Naive thymus-derived CD8-positive, alpha-beta T cell (primary cell): ENCODE measurements around the gene PDZD2. TPM values are rescaled to one million over a fixed set of nuclear protein-coding genes. Genes with fewer than 3 reads are reported as not detected.

Experiments
- ATAC-seq, 2 donors: fragments of 150-1000 bp; cut with Tn5 transposase in 1 of 2; sonication (Bioruptor Pico), chemical (Tn5 transposase) in 1 of 2; 1 replicate in 1 of 2; 2 replicates in 1 of 2; pipeline ENCODE4 v1.10.0; 2021; ENCODE audit warnings: mild to moderate bottlenecking in 2 of 2, moderate library complexity in 2 of 2
- POLR2A ChIA-PET: fragments of 350-600 bp; sonication (Branson Sonifier 250); formaldehyde crosslinking; loops from one replicate; lab custom pipeline; 2021; ENCODE audit warnings: antibody characterized with exemption; lab: Charles Lee
- DNase-seq, 10 donors: peaks; one replicate each; pipeline versions ENCODE4 v3.0.0 to v3.0.0-alpha.2; 2020 to 2022
- H3K27ac Mint-ChIP-seq, 10 donors: one replicate each; pipeline ENCODE4 v1.8.0; 2020 to 2022; ENCODE audit warnings: mild to moderate bottlenecking in 10 of 10, mixed read lengths in 10 of 10, moderate library complexity in 4 of 10, inconsistent platforms in 1 of 10
- H3K27me3 Mint-ChIP-seq, 5 donors: one replicate each; pipeline ENCODE4 v1.8.0; 2021 to 2022; ENCODE audit warnings: mixed read lengths in 5 of 5
- H3K36me3 Mint-ChIP-seq, 3 donors: one replicate each; pipeline ENCODE4 v1.8.0; 2020 to 2022; ENCODE audit warnings: mixed read lengths in 3 of 3, mild to moderate bottlenecking in 2 of 3, inconsistent platforms in 1 of 3
- H3K4me1 Mint-ChIP-seq, 4 donors: one replicate each; pipeline ENCODE4 v1.8.0; 2021 to 2022; ENCODE audit warnings: mixed read lengths in 4 of 4
- H3K4me3 Mint-ChIP-seq, 10 donors: one replicate each; pipeline ENCODE4 v1.8.0; 2020 to 2022; ENCODE audit warnings: mild to moderate bottlenecking in 10 of 10, mixed read lengths in 10 of 10, moderate library complexity in 6 of 10, inconsistent platforms in 1 of 10
- H3K9me3 Mint-ChIP-seq, 9 donors: one replicate each; pipeline ENCODE4 v1.8.0; 2020 to 2022; ENCODE audit warnings: mixed read lengths in 9 of 9, mild to moderate bottlenecking in 3 of 9, inconsistent platforms in 1 of 9, moderate library complexity in 1 of 9
- polyA plus RNA-seq, 3 donors: library from polyadenylated mRNA; unstranded; fragments of 300-500 nt; fragmentation: Illumina TruSeq; gene quantifications; one replicate each; pipeline ENCODE4 v1.2.3, GENCODE V29; 2021
- total RNA-seq, 8 experiments: library from RNA in 2 of 8; stranded (reverse) in 2 of 8; gene quantifications; one replicate each; pipeline ENCODE4 v1.2.3 and lab custom pipeline; 2021 to 2026

PDZD2 gene
- total and polyA plus RNA-seq, 5 experiments from 2014 or later = 0.73 to 1.7 (median 1.3) TPM; not detected in 1

DNA sequence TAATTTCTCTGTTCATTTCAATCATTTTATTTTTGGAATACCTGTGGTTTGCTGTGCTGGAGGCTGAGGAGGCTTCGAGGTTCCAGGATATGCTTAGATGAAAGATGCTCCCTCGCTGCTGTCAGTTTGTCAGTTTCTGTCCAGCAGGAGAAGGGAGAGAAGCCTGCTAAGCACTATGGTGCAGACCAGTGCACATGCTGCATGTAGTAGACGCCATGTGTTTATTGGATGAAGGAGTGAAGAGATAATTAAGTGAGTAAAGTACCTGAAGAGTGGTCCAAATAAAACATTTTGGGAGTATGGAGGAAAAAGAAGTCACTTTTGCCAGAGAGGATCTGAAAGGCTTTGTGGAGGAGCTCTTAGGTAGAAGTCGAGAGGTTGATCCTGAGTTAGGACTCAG is 2.1 kb downstream of the PDZD2 start:
- H3K4me3 Mint-ChIP-seq = no peak overlapping the region
- H3K27me3 Mint-ChIP-seq = peaks cover 6 to 27% (median 17%) of the 10 kb centered on the region in 5 donors
- POLR2A ChIA-PET = no interaction called here
- H3K27ac Mint-ChIP-seq = no peak overlapping the region
- no peaks in the 10 kb centered on the region for H3K36me3 Mint-ChIP-seq
- no peaks in the 10 kb centered on the region for H3K9me3 Mint-ChIP-seq
- ATAC-seq (no peak), DNase-seq (no peak)
- peaks cover 4 to 16% (median 14%) of the 10 kb centered on the region in 4 donors for H3K4me1 Mint-ChIP-seq

DNA sequence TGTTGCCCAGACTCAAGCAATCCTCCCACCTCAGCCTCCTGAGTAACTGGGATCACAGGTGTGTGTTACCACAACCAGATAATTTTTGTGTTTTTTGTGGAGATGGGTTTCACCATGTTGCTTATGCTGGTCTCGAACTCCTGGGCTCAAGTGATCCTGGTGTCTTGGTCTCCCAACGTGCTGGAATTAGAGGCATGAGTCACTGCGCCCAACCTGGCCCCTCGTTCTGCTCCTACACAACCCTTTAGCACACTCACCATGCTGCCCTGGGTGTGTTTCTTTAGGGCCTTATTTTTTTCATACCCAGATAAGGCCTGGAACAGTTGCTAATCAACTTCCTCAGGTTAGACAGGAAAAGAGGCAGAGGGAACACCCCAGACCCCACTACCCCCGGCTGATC is 2.6 kb downstream of the PDZD2 start:
- peaks cover 4 to 22% (median 17%) of the 10 kb centered on the region in 5 donors for H3K27me3 Mint-ChIP-seq
- peaks cover 4 to 16% (median 14%) of the 10 kb centered on the region in 4 donors for H3K4me1 Mint-ChIP-seq
- no peak overlapping the region for H3K27ac Mint-ChIP-seq
- no peaks in the 10 kb centered on the region for H3K9me3 Mint-ChIP-seq
- H3K36me3 Mint-ChIP-seq = no peaks in the 10 kb centered on the region
- DNase-seq (no peak), ATAC-seq (no peak)
- no peak overlapping the region for H3K4me3 Mint-ChIP-seq
- POLR2A ChIA-PET = no interaction called here

DNA sequence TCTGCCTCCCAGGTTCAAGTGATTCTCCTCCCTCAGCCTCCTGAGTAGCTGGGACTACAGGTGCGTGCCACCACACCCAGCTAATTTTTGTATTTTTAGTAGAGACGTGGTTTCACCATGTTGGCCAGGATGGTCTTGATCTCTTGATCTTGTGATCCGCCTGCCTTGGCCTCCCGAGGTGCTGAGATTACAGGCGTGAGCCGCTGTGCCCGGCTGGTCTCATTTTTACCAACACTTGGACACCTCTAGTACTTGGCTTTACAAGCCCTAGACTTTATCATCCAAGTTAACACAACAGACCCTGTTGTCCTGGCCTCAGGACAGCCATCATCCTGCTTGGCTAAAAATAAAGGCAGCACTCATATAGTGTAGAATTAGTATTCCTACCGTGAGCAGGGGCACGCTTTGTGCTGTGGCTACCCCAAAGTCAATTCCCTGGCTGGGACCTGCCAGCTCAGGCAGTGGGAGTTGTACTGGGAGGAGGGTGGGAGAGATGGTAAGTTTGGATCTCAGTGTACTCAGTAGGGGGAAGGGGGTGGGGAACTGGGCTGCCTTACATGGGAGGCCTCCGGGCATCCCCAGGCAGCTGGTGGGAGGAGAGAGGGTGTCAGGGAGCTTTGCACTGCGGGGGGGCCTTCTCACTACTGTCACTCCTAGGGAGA is 6.6 kb downstream of the PDZD2 start:
- ATAC-seq (no peak), DNase-seq (no peak)
- Mint-ChIP-seq H3K27me3 (peaks cover 2 to 11% (median 6%) of the 10 kb centered on the region in 5 donors), H3K4me1 (no peaks in the 10 kb centered on the region), H3K27ac (no peak overlapping the region), H3K9me3 (no peaks in the 10 kb centered on the region), H3K36me3 (no peaks in the 10 kb centered on the region), H3K4me3 (no peak overlapping the region)
- POLR2A ChIA-PET = no interaction called here

DNA sequence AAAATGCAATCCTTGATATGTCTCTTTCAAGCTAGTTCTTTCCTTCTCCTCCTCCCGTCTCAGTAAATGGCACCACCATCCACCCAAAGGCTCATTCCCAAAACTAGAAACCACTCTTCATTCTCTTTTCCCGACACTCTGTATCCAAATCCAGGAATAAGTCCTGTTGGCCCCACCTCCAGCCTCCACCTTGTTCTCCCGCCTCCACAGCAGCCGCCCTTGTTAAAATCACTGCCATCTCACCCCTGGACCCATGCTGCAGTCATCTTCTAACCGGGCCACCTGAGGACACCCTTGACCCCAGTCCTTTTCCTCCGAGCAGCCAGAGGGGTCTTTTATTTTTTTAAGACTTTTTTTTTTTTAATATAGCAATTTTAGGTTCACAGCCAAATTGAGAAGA is 9.4 kb downstream of the PDZD2 start:
- no peak overlapping the region for H3K27ac Mint-ChIP-seq
- ATAC-seq (no peak), DNase-seq (no peak)
- H3K9me3 Mint-ChIP-seq = no peaks in the 10 kb centered on the region
- H3K4me1 Mint-ChIP-seq = no peaks in the 10 kb centered on the region
- H3K36me3 Mint-ChIP-seq = no peaks in the 10 kb centered on the region
- H3K4me3 Mint-ChIP-seq = no peak overlapping the region
- peaks cover 2 to 11% (median 9%) of the 10 kb centered on the region in 5 donors for H3K27me3 Mint-ChIP-seq
- POLR2A ChIA-PET = no interaction called here

DNA sequence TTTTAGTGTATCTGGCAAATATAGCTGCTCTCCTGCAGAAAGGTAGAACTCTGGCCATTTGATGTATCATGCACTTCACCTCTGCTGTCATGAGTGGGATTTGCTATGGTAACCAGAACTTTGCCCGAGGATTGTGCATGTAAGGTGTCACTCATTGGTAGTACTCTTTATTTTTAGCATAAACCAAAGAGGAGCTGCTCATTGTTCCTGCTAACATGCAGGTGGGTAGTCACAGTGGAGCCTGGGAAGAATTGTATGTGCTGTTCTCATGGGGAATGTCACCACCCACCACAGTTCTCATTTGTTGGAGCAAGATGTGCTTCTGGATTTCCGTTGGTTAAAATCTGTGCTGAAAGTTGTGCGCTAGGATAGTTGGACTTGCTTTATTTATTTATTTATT is 12.3 kb downstream of the PDZD2 start:
- Mint-ChIP-seq H3K4me3 (no peak overlapping the region), H3K27me3 (peaks cover 6 to 33% (median 17%) of the 10 kb centered on the region in 5 donors), H3K27ac (no peak overlapping the region), H3K36me3 (no peaks in the 10 kb centered on the region), H3K9me3 (no peaks in the 10 kb centered on the region), H3K4me1 (no peaks in the 10 kb centered on the region)
- POLR2A ChIA-PET = no interaction called here
- ATAC-seq (no peak), DNase-seq (no peak)

DNA sequence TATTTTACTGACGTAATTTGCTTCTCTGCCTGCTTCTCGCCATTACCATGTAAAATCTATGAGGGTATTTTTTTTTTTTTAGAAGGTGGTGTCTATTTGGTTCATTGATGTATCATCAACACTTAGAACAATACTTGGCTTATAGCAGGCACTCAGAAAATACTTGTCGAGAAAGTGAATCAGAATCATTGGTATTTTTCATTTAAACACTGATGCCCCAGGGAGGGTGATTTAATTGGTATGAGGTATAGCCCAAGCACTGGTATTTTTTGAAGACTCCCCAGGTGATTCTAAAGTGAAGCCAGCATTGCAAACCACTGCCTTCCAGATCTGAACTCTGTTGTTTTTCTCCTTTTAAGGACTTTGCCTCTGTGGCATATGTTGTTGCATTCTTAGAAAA is 16.6 kb downstream of the PDZD2 start:
- peaks cover 0 to 4% (median 0%) of the 10 kb centered on the region in 9 donors for H3K9me3 Mint-ChIP-seq
- H3K4me1 Mint-ChIP-seq = no peaks in the 10 kb centered on the region
- ATAC-seq = no peak
- no peak overlapping the region for H3K27ac Mint-ChIP-seq
- no peak for DNase-seq
- H3K36me3 Mint-ChIP-seq = no peaks in the 10 kb centered on the region
- no peak overlapping the region for H3K4me3 Mint-ChIP-seq
- peaks cover 11 to 50% (median 23%) of the 10 kb centered on the region in 5 donors for H3K27me3 Mint-ChIP-seq
- POLR2A ChIA-PET = no interaction called here

DNA sequence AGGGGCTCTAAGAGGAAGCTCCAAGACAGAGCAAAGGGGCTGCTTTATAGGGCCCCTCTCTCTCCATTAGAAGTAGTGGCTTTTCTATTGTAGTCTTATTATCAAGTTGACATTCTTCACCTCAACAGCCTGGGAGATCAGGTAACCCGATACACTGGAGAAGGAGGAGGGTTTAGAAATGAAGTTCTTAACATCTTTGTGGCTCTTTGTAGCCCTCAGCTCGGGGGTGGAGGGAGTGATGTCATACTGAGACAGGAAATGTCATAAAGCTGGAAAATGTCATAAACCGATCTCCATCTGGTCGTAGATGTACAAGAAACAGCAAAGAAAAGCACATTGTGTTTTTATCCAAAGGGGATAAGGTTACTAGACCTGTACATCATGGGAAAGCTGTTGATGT is 17.9 kb downstream of the PDZD2 start:
- ATAC-seq = no peak
- Mint-ChIP-seq H3K4me3 (no peak overlapping the region), H3K27me3 (peaks cover 11 to 50% (median 21%) of the 10 kb centered on the region in 5 donors), H3K27ac (no peak overlapping the region), H3K9me3 (peaks cover 0 to 6% (median 0%) of the 10 kb centered on the region in 9 donors), H3K36me3 (no peaks in the 10 kb centered on the region), H3K4me1 (no peaks in the 10 kb centered on the region)
- no peak for DNase-seq
- POLR2A ChIA-PET = no interaction called here

DNA sequence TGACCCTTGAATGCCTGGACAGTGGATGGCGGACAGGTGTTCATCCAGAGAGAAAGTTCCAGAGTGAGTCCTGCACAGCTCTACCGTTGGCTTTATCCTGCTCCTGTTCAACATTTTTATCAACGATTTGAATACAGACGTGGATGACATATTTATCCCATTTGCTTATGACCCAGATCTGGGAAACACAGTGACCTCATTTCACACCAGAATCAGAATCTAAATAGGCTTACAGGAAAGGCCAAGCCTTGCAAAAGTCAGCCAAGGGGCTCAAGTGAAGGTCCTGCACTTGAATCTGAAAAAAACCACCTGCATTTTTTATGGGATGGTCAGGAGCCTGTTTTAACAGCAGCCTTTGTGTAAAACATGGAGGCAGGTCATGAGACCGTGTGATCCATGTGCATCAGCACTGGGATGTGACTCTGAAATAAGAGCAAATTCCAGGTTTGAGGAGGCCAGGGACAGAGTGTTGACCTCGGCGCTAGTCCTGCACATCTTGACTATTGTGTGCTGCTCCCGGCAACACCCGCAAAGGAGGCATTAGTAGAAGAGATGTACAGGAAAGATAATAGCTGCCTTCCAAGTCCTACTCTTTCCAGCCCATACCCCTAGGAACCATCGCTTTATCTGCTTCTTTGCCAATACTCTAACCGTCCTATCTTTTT is 18.5 kb downstream of the PDZD2 start:
- Mint-ChIP-seq H3K27ac (no peak overlapping the region), H3K4me1 (no peaks in the 10 kb centered on the region), H3K4me3 (no peak overlapping the region), H3K36me3 (no peaks in the 10 kb centered on the region), H3K27me3 (peaks cover 9 to 50% (median 19%) of the 10 kb centered on the region in 5 donors), H3K9me3 (peaks cover 0 to 6% (median 0%) of the 10 kb centered on the region in 9 donors)
- DNase-seq (no peak), ATAC-seq (no peak)
- POLR2A ChIA-PET = no interaction called here

DNA sequence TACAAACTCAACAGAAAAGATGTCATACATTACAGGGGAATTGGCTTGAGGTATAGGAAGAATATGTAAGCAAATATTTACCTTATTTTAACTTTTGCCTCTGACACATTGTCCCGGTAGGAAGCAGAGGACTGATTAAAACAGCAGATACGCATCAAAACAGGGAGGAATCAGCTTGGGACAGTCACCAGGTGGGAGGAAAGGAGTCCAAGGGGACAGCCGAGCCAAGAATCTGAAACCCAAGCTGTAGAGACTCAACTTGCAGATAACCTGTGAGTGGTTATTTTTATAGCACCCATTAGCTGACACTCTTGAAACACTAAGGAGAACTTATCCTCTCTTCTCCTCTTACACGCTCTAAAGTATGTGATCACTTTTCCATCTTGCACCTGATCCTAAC is 22.3 kb downstream of the PDZD2 start:
- ATAC-seq (no peak), DNase-seq (no peak)
- peaks cover 9 to 39% (median 16%) of the 10 kb centered on the region in 5 donors for H3K27me3 Mint-ChIP-seq
- H3K36me3 Mint-ChIP-seq = no peaks in the 10 kb centered on the region
- H3K9me3 Mint-ChIP-seq = peaks cover 0 to 6% (median 0%) of the 10 kb centered on the region in 9 donors
- POLR2A ChIA-PET = no interaction called here
- no peaks in the 10 kb centered on the region for H3K4me1 Mint-ChIP-seq
- H3K4me3 Mint-ChIP-seq = no peak overlapping the region
- H3K27ac Mint-ChIP-seq = no peak overlapping the region

DNA sequence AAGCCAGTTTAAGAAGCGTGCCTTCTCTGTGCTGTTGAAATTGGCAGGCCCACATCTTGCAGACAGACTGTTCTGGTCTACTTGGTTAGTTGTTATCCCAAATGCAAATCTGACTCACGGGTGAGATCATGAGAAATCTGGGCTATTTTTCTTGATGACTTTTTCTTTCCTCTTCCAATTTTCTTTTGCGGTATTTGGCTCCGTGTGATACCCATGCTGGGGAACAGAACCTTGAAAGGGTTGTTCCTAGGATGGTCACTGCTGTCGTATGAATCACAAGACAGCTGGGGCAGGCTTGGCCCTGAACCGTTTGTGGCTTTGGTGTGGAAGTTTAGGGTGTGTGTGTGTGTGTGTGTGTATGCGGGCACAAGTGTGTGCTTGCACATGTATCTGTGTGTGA is 24.6 kb downstream of the PDZD2 start:
- DNase-seq (no peak), ATAC-seq (no peak)
- POLR2A ChIA-PET = no interaction called here
- H3K27ac Mint-ChIP-seq = no peak overlapping the region
- no peaks in the 10 kb centered on the region for H3K36me3 Mint-ChIP-seq
- peaks cover 0 to 6% (median 0%) of the 10 kb centered on the region in 9 donors for H3K9me3 Mint-ChIP-seq
- no peaks in the 10 kb centered on the region for H3K4me1 Mint-ChIP-seq
- H3K27me3 Mint-ChIP-seq = peaks cover 9 to 29% (median 13%) of the 10 kb centered on the region in 5 donors
- no peak overlapping the region for H3K4me3 Mint-ChIP-seq

DNA sequence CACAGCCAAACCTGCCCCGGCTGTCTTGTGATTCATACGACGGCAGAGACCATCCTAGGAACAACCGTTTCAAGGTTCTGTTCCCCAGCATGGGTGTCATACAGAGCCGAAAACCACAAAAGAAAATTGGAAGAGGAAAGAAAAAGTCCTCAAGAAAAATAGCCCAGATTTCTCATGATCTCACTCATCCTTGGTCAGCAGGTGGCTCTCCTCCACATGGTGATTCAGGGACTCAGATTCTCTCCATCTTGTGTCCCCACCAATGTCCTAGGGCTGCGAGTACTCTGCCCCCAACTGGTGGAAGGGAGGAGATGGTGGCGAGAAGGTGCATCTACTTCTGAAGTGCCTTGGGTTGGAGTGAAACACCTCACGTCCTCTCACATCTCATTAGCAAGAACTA is 25.6 kb downstream of the PDZD2 start:
- H3K27me3 Mint-ChIP-seq = peaks cover 2 to 20% (median 4%) of the 10 kb centered on the region in 5 donors
- no peaks in the 10 kb centered on the region for H3K36me3 Mint-ChIP-seq
- POLR2A ChIA-PET = no interaction called here
- H3K4me3 Mint-ChIP-seq = no peak overlapping the region
- H3K9me3 Mint-ChIP-seq = peaks cover 0 to 6% (median 0%) of the 10 kb centered on the region in 9 donors
- no peaks in the 10 kb centered on the region for H3K4me1 Mint-ChIP-seq
- DNase-seq = no peak
- ATAC-seq = no peak
- H3K27ac Mint-ChIP-seq = no peak overlapping the region

DNA sequence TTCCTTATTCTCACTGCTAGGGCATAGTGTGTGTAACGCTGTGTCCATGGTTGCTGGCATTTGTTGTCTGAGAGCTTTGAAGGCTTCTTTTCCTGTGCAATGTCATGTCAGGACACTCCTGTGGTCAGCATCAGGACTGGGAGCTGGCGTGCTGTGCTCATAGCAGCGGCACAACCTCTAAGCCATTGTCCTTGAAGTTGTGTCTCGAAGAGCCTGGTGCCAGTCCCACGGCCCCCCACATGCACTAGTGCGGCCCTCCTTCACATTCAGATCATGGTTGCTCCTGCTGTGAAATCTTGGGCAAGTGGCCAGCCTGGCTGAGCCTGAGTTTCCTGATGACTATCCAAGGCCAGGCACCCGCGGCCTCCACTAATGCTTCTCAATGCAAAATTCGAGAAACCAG is 32.4 kb downstream of the PDZD2 start:
- Mint-ChIP-seq H3K36me3 (peaks cover 0 to 4% (median 0%) of the 10 kb centered on the region in 3 donors), H3K9me3 (peaks cover 0 to 15% (median 6%) of the 10 kb centered on the region in 9 donors), H3K4me3 (no peak overlapping the region), H3K27me3 (peaks cover 0 to 9% (median 3%) of the 10 kb centered on the region in 5 donors), H3K27ac (no peak overlapping the region), H3K4me1 (peaks cover 0 to 1% (median 0%) of the 10 kb centered on the region in 4 donors)
- ATAC-seq (no peak), DNase-seq (no peak)
- POLR2A ChIA-PET = no interaction called here

DNA sequence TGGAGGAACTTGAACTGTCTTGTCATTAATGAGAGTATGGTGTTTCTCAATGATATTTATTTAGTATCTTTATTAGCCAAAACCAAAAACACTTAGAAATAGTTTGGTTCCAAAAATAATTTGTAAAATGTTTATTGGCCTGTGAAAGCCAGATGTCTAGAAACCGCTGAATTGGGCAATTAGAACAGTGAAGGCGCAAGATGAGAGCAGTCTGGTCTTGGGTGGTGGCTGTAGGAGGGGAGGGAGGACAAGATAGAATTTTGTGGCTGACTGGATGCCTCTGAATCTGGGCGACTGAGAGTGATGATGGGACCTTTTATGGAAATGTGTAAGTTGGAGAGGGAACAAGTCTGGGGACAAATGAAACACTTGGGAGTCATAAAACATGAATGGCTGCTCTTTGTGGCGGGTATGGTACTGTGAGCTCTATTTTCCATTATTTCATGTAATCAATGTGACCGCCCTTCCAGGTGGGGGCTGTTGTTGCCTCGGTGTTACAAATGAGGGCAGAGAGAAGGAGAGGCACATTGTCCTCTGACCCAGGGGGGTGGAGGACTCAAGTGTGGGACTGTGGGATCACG is 35.5 kb downstream of the PDZD2 start:
- H3K27ac Mint-ChIP-seq = peak overlapping the region in 1 of 10 donors; percentile 49
- H3K4me1 Mint-ChIP-seq = peaks cover 0 to 1% (median 0%) of the 10 kb centered on the region in 4 donors
- H3K36me3 Mint-ChIP-seq = peaks cover 0 to 4% (median 0%) of the 10 kb centered on the region in 3 donors
- DNase-seq (no peak), ATAC-seq (no peak)
- POLR2A ChIA-PET = no interaction called here
- peaks cover 0 to 15% (median 6%) of the 10 kb centered on the region in 9 donors for H3K9me3 Mint-ChIP-seq
- no peak overlapping the region for H3K4me3 Mint-ChIP-seq
- H3K27me3 Mint-ChIP-seq = peaks cover 0 to 6% (median 1%) of the 10 kb centered on the region in 5 donors
